Pancreas (tissue), 10 donors: ENCODE data around the gene KCNN4. TPM values are rescaled to one million over a fixed set of nuclear protein-coding genes. Genes with fewer than 3 reads are reported as not detected.

Experiments
- ATAC-seq, 4 donors: fragments of 200-7000 bp; cut with Tn5 transposase; one replicate each; pipeline versions ENCODE4 v1.8.0 to v1.9.1; 2020; ENCODE audit warnings: mild to moderate bottlenecking in 4 of 4, moderate library complexity in 4 of 4
- DNase-seq, 6 donors: peaks; one replicate each; pipeline ENCODE4 v3.0.0-alpha.2; 2020
- FAIRE-seq: peaks from 2 replicates; lab custom pipeline; 2012; peaks lifted over from hg19 to GRCh38; lab: Jason Lieb, UNC
- H3K27ac ChIP-seq, 4 donors: fragments of 200-600 bp; sonication (generic); 1 replicate in 3 of 4; 2 replicates in 1 of 4; pipeline versions ENCODE4 v1.5.0 to v1.8.0; 2020
- H3K27me3 ChIP-seq, 4 donors: fragments of 200-600 bp; one replicate each; pipeline ENCODE4 v1.8.0; 2021
- H3K36me3 ChIP-seq, 3 donors: fragments of 200-600 bp; sonication (generic) in 1 of 3; one replicate each; pipeline versions ENCODE4 v1.5.0 to v1.8.0; 2020 to 2021
- H3K4me1 ChIP-seq, 3 donors: fragments of 200-600 bp; one replicate each; pipeline ENCODE4 v1.8.0; 2021
- H3K4me3 ChIP-seq, 4 donors: fragments of 200-600 bp; sonication (generic) in 2 of 4; one replicate each; pipeline versions ENCODE4 v1.5.0 to v1.8.0; 2020 to 2021
- H3K9me3 ChIP-seq, 4 donors: fragments of 200-600 bp; one replicate each; pipeline ENCODE4 v1.8.0; 2021
- CTCF ChIP-seq, 4 donors: fragments of 200-600 bp; sonication (generic) in 3 of 4; IDR thresholded peaks; one replicate each; pipeline versions ENCODE4 v1.5.0 to v1.8.0; 2021; ENCODE audit warnings: antibody characterized with exemption in 4 of 4
- WGBS, 2 donors: extraction: QIAGEN DNeasy Blood & Tissue Kit; methylation state at CpG; one replicate each; pipeline ENCODE4 v1.1.7; 2013; 5-methylcytosine and 5-hydroxymethylcytosine counted together
- intact Hi-C, 3 donors: fragments of 100-400 bp; cut with DNase I; formaldehyde crosslinking; loops; one replicate each; pipeline versions ENCODE4 v1.11.1 to v1.14.2; 2022
- polyA plus RNA-seq, 2 donors: library from polyadenylated mRNA; stranded (reverse); fragments of 200-250 nt; gene quantifications; one replicate each; pipeline ENCODE4 v1.2.3, GENCODE V29; 2013
- total RNA-seq, 6 donors: library from RNA; stranded (reverse); fragmentation: NEBNext Ultra II Directional in 4 of 6; extraction: Animal tissue kit (Norgen Biotek cat#: 25700) in 4 of 6; gene quantifications; one replicate each; pipeline versions ENCODE4 v1.2.1 to v1.2.4, GENCODE V29; 2021 to 2023
- donor health status: healthy with polysubstance abuse.
- donor health status: DM: no; HTN: no; CAD: no; lungs with moderate emphysema.
- donor health status: DM: no; HTN: no; CAD: no.
- donor health status: control.
- donor health status: control.
- donor health status: Bipolar disorder and iron deficiency.
- donor health status: DM: yes; HTN: yes; CAD: no.
- donor health status: DM: no; HTN: no; CAD: no.
- donor health status: DM: no; HTN: no; CAD: no.
- donor health status: DM: yes; HTN: yes; CAD: no.

The KCNN4 gene
- total and polyA plus RNA-seq, 8 donors: 0.43 to 2.6 (median 1.2) TPM

GRCh38 chr19:43804432-43804831 lies 23.7 kb upstream of the KCNN4 start:
- DNase-seq (no peak), ATAC-seq (no peak), FAIRE-seq (no peak)
- intact Hi-C loops: no loop called here
- Histone ChIP-seq H3K36me3 (no peaks in the 10 kb centered on the region), H3K4me1 (no peaks in the 10 kb centered on the region), H3K9me3 (no peaks in the 10 kb centered on the region), H3K27me3 (no peaks in the 10 kb centered on the region), H3K27ac (no peak overlapping the region), H3K4me3 (no peak overlapping the region)
- no peak for TF ChIP-seq CTCF (IDR thresholded peaks at IDR 0.05)
- 43 to 49% methylated on average over 2 of the region's 2 CpGs for WGBS, 2 donors

GRCh38 chr19:43802216-43802951 lies 21.6 kb upstream of the KCNN4 start, which contains the start of gene LYPD5:
LYPD5 (minus strand) TSS chr19:43802447; CDS start chr19:43802380, 67 bp downstream.
- Histone ChIP-seq H3K4me1 (no peaks in the 10 kb centered on the region), H3K9me3 (no peaks in the 10 kb centered on the region), H3K27ac (no peak within 1 kb of the TSS), H3K4me3 (no peak within 1 kb of the TSS), H3K36me3 (no peaks in the 10 kb centered on the region), H3K27me3 (no peaks in the 10 kb centered on the region)
- TF ChIP-seq CTCF (IDR thresholded peaks at IDR 0.05): no peak
- ATAC-seq (no peak), FAIRE-seq (no peak), DNase-seq (no peak)
- WGBS, 2 donors: 43 to 58% methylated on average over 12 of the region's 12 CpGs
- intact Hi-C loops: no loop called here

GRCh38 chr19:43799502-43800142 lies 18.8 kb upstream of the KCNN4 start:
- peak in 2 of 4 donors; percentile 30 to 39 for ATAC-seq
- Histone ChIP-seq H3K9me3 (no peaks in the 10 kb centered on the region), H3K4me1 (no peaks in the 10 kb centered on the region), H3K27ac (no peak overlapping the region), H3K4me3 (no peak overlapping the region), H3K36me3 (no peaks in the 10 kb centered on the region), H3K27me3 (no peaks in the 10 kb centered on the region)
- no peak for FAIRE-seq
- WGBS, 2 donors: 62 to 63% methylated on average over 6 of the region's 6 CpGs
- DNase-seq: no peak
- intact Hi-C loops: no loop called here
- TF ChIP-seq CTCF (IDR thresholded peaks at IDR 0.05): no peak

GRCh38 chr19:43798546-43799409 lies 18.0 kb upstream of the KCNN4 start:
- peak; percentile 77 to 95 (median 90) for ATAC-seq
- no peak for TF ChIP-seq CTCF (IDR thresholded peaks at IDR 0.05)
- intact Hi-C loops: no loop called here
- no peaks in the 10 kb centered on the region for H3K9me3 ChIP-seq
- 20 to 21% methylated on average over 69 to 70 of the region's 70 CpGs for WGBS, 2 donors
- no peaks in the 10 kb centered on the region for H3K4me1 ChIP-seq
- H3K27me3 ChIP-seq: no peaks in the 10 kb centered on the region
- FAIRE-seq: no peak
- H3K4me3 ChIP-seq: peak overlapping the region in 3 of 4 donors; percentile 36 to 52 (median 44)
- DNase-seq: peak in 5 of 6 donors; percentile 35 to 69 (median 53)
- no peaks in the 10 kb centered on the region for H3K36me3 ChIP-seq
- H3K27ac ChIP-seq: no peak overlapping the region
